Naive thymus-derived CD4-positive, alpha-beta T cell (primary cell): ENCODE measurements around the gene TTI1. TPM values are rescaled to one million over a fixed set of nuclear protein-coding genes. Genes with fewer than 3 reads are reported as not detected.

Experiments used
- ATAC-seq: fragments of 150-1000 bp; cut with Tn5 transposase; 2 replicates; pipeline ENCODE4 v1.10.0; 2021; ENCODE audit warnings: mild to moderate bottlenecking, moderate library complexity
- CTCF ChIA-PET: fragments of 350-600 bp; sonication (Branson Sonifier 250); formaldehyde crosslinking; loops from one replicate; lab custom pipeline; 2021; ENCODE audit warnings: antibody characterized with exemption; lab: Charles Lee
- POLR2A ChIA-PET: fragments of 350-600 bp; sonication (Branson Sonifier 250); formaldehyde crosslinking; loops from one replicate; lab custom pipeline; 2021; ENCODE audit warnings: antibody characterized with exemption, inconsistent platforms; lab: Charles Lee
- DNase-seq, 9 donors: peaks; one replicate each; pipeline versions ENCODE4 v3.0.0 to v3.0.0-alpha.2; 2020 to 2022; ENCODE audit warnings: mixed read lengths in 1 of 9
- H3K27ac ChIP-seq: one replicate; pipeline ENCODE4 v1.7.0; 2013; ENCODE audit warnings: mild to moderate bottlenecking, low read depth, low read length, moderate library complexity
- H3K27me3 ChIP-seq, 2 donors: one replicate each; pipeline ENCODE4 v1.7.0; 2013; ENCODE audit warnings: low read length in 2 of 2, mild to moderate bottlenecking in 2 of 2, moderate library complexity in 2 of 2; ENCODE audit not compliant: control insufficient read depth in 2 of 2, insufficient read depth in 2 of 2
- H3K36me3 ChIP-seq, 3 experiments: 1 replicate in 2 of 3; 2 replicates in 1 of 3; pipeline ENCODE4 v1.7.0; 2013; ENCODE audit warnings: low read length in 3 of 3, mild to moderate bottlenecking in 3 of 3, moderate library complexity in 1 of 3; ENCODE audit not compliant: insufficient read depth in 3 of 3, control insufficient read depth in 2 of 3
- H3K4me1 ChIP-seq, 2 donors: one replicate each; pipeline ENCODE4 v1.7.0; 2013; ENCODE audit warnings: low read length in 2 of 2, mild to moderate bottlenecking in 2 of 2, moderate library complexity in 1 of 2; ENCODE audit not compliant: control insufficient read depth in 2 of 2, insufficient read depth in 2 of 2
- H3K4me3 ChIP-seq: 2 replicates; pipeline ENCODE4 v1.7.0; 2013; ENCODE audit warnings: mild to moderate bottlenecking, low read length
- H3K9me3 ChIP-seq, 3 experiments: 1 replicate in 2 of 3; 2 replicates in 1 of 3; pipeline ENCODE4 v1.7.0; 2013; ENCODE audit warnings: low read length in 3 of 3; ENCODE audit not compliant: control insufficient read depth in 2 of 3
- H3K27ac Mint-ChIP-seq, 9 donors: one replicate each; pipeline ENCODE4 v1.8.0; 2020 to 2022; ENCODE audit warnings: mixed read lengths in 9 of 9, mild to moderate bottlenecking in 8 of 9, moderate library complexity in 5 of 9, inconsistent platforms in 2 of 9
- H3K27me3 Mint-ChIP-seq, 5 donors: one replicate each; pipeline ENCODE4 v1.8.0; 2021 to 2022; ENCODE audit warnings: mixed read lengths in 5 of 5, mild to moderate bottlenecking in 1 of 5
- H3K36me3 Mint-ChIP-seq, 5 donors: one replicate each; pipeline ENCODE4 v1.8.0; 2020 to 2022; ENCODE audit warnings: mixed read lengths in 5 of 5, mild to moderate bottlenecking in 3 of 5, inconsistent platforms in 1 of 5
- H3K4me1 Mint-ChIP-seq, 7 donors: one replicate each; pipeline ENCODE4 v1.8.0; 2020 to 2022; ENCODE audit warnings: mixed read lengths in 7 of 7, mild to moderate bottlenecking in 3 of 7, inconsistent platforms in 1 of 7
- H3K4me3 Mint-ChIP-seq, 10 donors: one replicate each; pipeline ENCODE4 v1.8.0; 2020 to 2022; ENCODE audit warnings: mild to moderate bottlenecking in 10 of 10, mixed read lengths in 10 of 10, moderate library complexity in 6 of 10, inconsistent platforms in 2 of 10
- H3K9me3 Mint-ChIP-seq, 11 donors: one replicate each; pipeline ENCODE4 v1.8.0; 2020 to 2022; ENCODE audit warnings: mixed read lengths in 11 of 11, mild to moderate bottlenecking in 4 of 11, inconsistent platforms in 1 of 11, moderate library complexity in 1 of 11
- intact Hi-C, 2 donors: fragments of 100-400 bp; cut with micrococcal nuclease; formaldehyde crosslinking; loops; one replicate each; pipeline ENCODE4 v1.15.1; 2023
- polyA plus RNA-seq, 2 donors: library from polyadenylated mRNA; unstranded; fragments of 300-500 nt; fragmentation: Illumina TruSeq; gene quantifications; one replicate each; pipeline ENCODE4 v1.2.3, GENCODE V29; 2021
- total RNA-seq, 6 experiments: library from RNA in 5 of 6; stranded (reverse) in 5 of 6; gene quantifications; 1 replicate in 5 of 6; 2 replicates in 1 of 6; pipeline ENCODE4 v1.2.3 and lab custom pipeline; 2021 to 2026

TTI1 gene
- total and polyA plus RNA-seq, 7 experiments from 2014 or later: 15.0 to 29.8 (median 25.0) TPM

- intact Hi-C loops: no loop called here
- no peak for ATAC-seq
- CTCF ChIA-PET: no interaction called here
- POLR2A ChIA-PET: interaction anchor here (0.7 kb wide), 1 partner anchor 48 kb away, joined by 3 read pairs; no protein-coding TSS in a partner anchor
- Mint-ChIP-seq H3K27me3 (no peaks in the 10 kb centered on the region), H3K9me3 (peaks cover 0 to 1% (median 0%) of the 10 kb centered on the region in 11 donors), H3K4me1 (peaks cover 3 to 21% (median 16%) of the 10 kb centered on the region in 7 donors), H3K4me3 (no peak overlapping the region), H3K36me3 (peaks cover 4 to 46% (median 28%) of the 10 kb centered on the region in 5 donors), H3K27ac (no peak overlapping the region)
- Histone ChIP-seq H3K9me3 (no peaks in the 10 kb centered on the region), H3K4me1 (no peaks in the 10 kb centered on the region), H3K27ac (no peak overlapping the region), H3K4me3 (no peak overlapping the region), H3K36me3 (peaks cover 0 to 26% (median 14%) of the 10 kb centered on the region in 3 experiments), H3K27me3 (no peaks in the 10 kb centered on the region)
- DNase-seq: no peak
Measured at GRCh38 chr20:37979021-37979985, 54.0 kb downstream of the TTI1 start.

- Mint-ChIP-seq H3K36me3 (peaks cover 1 to 46% (median 32%) of the 10 kb centered on the region in 5 donors), H3K27me3 (no peaks in the 10 kb centered on the region), H3K4me1 (peaks cover 3 to 21% (median 16%) of the 10 kb centered on the region in 7 donors), H3K4me3 (peak overlapping the region in 6 of 10 donors; percentile 8 to 67 (median 36)), H3K9me3 (peaks cover 0 to 4% (median 0%) of the 10 kb centered on the region in 11 donors), H3K27ac (no peak overlapping the region)
- Histone ChIP-seq H3K4me3 (no peak overlapping the region), H3K9me3 (no peaks in the 10 kb centered on the region), H3K36me3 (peaks cover 0 to 15% (median 4%) of the 10 kb centered on the region in 3 experiments), H3K27me3 (no peaks in the 10 kb centered on the region), H3K27ac (no peak overlapping the region), H3K4me1 (no peaks in the 10 kb centered on the region)
- intact Hi-C loops: no loop called here
- POLR2A ChIA-PET: no interaction called here
- no peak for DNase-seq
- CTCF ChIA-PET: no interaction called here
- ATAC-seq: no peak
Measured at GRCh38 chr20:37977786-37978185, 55.5 kb downstream of the TTI1 start.

GRCh38 chr20:37977338-37977737 lies 55.9 kb downstream of the TTI1 start:
- ChIA-PET CTCF (no interaction called here), POLR2A (interaction anchor here (0.6 kb wide), 1 partner anchor 17 kb away, joined by 5 read pairs; no protein-coding TSS in a partner anchor)
- Mint-ChIP-seq H3K27me3 (no peaks in the 10 kb centered on the region), H3K36me3 (peaks cover 0 to 42% (median 32%) of the 10 kb centered on the region in 5 donors), H3K27ac (no peak overlapping the region), H3K4me3 (peak overlapping the region in 4 of 10 donors; percentile 31 to 67 (median 51)), H3K9me3 (peaks cover 0 to 5% (median 0%) of the 10 kb centered on the region in 11 donors), H3K4me1 (peaks cover 3 to 21% (median 16%) of the 10 kb centered on the region in 7 donors)
- H3K9me3 ChIP-seq: no peaks in the 10 kb centered on the region
- intact Hi-C loops: no loop called here
- H3K27me3 ChIP-seq: no peaks in the 10 kb centered on the region
- no peaks in the 10 kb centered on the region for H3K4me1 ChIP-seq
- DNase-seq (no peak), ATAC-seq (no peak)
- H3K4me3 ChIP-seq: no peak overlapping the region
- no peak overlapping the region for H3K27ac ChIP-seq
- H3K36me3 ChIP-seq: peaks cover 0 to 10% (median under 1%) of the 10 kb centered on the region in 3 experiments

DNA sequence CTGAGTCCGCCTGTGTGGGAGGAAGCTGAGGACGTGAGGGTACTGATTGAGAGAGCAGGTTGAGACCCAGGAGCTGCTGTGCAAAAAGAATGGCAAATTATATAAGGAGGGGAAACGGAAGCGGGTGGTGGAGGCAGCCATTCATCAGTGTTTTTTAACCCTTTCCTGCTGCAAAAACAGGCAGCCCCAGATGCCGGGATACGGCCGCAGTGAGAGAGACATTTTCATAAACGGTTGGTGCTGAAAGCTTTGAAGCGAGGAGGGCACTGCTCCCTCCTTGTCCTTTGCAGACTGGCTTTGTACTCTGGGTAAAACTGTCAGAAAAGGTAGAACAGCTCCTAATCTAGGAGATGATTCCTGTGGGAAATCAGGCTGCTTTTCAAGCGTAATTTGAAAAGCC lies 56.4 kb downstream of the TTI1 start:
- DNase-seq: peak in 4 of 9 donors; percentile 9 to 23 (median 18)
- peaks cover 3 to 21% (median 16%) of the 10 kb centered on the region in 7 donors for H3K4me1 Mint-ChIP-seq
- peak overlapping the region in 5 of 9 donors; percentile 39 to 87 (median 53) for H3K27ac Mint-ChIP-seq
- peaks cover 0 to 42% (median 33%) of the 10 kb centered on the region in 5 donors for H3K36me3 Mint-ChIP-seq
- H3K27me3 Mint-ChIP-seq: no peaks in the 10 kb centered on the region
- no peaks in the 10 kb centered on the region for H3K27me3 ChIP-seq
- H3K27ac ChIP-seq: no peak overlapping the region
- peaks cover 0 to 5% (median 0%) of the 10 kb centered on the region in 11 donors for H3K9me3 Mint-ChIP-seq
- H3K36me3 ChIP-seq: peaks cover 0 to 6% (median 0%) of the 10 kb centered on the region in 3 experiments
- H3K4me3 ChIP-seq: no peak overlapping the region
- H3K9me3 ChIP-seq: no peaks in the 10 kb centered on the region
- H3K4me3 Mint-ChIP-seq: peak overlapping the region in 9 of 10 donors; percentile 25 to 67 (median 62)
- intact Hi-C loops: no loop called here
- POLR2A ChIA-PET: interaction anchor here (0.6 kb wide), 1 partner anchor 18 kb away, joined by 5 read pairs; no protein-coding TSS in a partner anchor
- no peaks in the 10 kb centered on the region for H3K4me1 ChIP-seq
- ATAC-seq: no peak
- CTCF ChIA-PET: no interaction called here

DNA sequence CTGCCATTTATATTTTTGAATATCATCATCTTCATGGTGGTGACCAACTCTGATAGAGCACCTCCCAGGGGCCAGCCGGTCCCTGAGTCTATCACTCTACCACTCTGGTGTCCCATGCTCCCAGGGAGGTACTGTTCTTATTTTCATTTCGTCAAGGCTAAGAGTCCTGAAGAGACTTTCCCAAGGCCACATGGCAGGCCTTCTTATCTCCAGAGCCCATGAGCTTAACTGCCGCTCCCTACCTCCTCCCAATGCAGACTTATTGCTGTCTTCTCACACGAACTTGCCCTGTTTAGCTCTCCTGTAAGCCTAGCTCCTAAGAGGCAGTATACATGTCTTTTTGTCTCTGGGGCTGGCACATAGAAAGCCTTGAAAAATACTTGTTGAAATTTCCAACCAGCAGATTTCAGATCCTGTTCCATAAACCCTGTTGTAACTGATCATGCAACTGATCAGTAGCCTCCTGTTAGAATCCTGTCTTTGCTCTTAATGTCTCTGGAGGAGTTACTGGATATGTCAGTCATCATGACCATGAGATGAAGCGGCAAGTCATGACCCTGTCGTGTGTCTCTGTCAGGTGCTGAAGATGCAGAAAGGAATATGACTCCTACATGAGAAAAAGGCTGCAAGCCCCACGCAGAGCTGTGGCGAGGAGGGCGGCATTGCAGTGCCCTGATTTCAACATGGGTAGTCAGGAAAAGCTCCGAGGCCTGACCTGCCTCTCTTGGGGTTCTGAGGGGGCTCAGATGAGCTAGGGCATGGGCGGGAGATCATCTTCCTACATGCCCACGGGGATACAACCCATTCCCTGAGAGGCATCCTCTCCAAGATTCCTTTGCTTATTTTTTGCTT lies 60.0 kb downstream of the TTI1 start:
- DNase-seq: no peak
- Mint-ChIP-seq H3K27ac (no peak overlapping the region), H3K9me3 (peaks cover 5 to 28% (median 11%) of the 10 kb centered on the region in 11 donors), H3K4me3 (no peak overlapping the region), H3K27me3 (no peaks in the 10 kb centered on the region), H3K36me3 (peaks cover 1 to 48% (median 36%) of the 10 kb centered on the region in 5 donors), H3K4me1 (peaks cover 3 to 21% (median 14%) of the 10 kb centered on the region in 7 donors)
- Histone ChIP-seq H3K36me3 (no peaks in the 10 kb centered on the region), H3K4me1 (no peaks in the 10 kb centered on the region), H3K9me3 (peaks cover 0 to 9% (median 0%) of the 10 kb centered on the region in 3 experiments), H3K27me3 (no peaks in the 10 kb centered on the region), H3K27ac (no peak overlapping the region), H3K4me3 (no peak overlapping the region)
- ChIA-PET CTCF (no interaction called here), POLR2A (no interaction called here)
- ATAC-seq: no peak
- intact Hi-C loops: no loop called here
